Activated CD4-positive, alpha-beta memory T cell treated with anti-CD3 and anti-CD28 coated beads, Interleukin-2, amount 10 ng/mL, durations not matched to agents 7 days and 5 days (primary cell): ENCODE measurements around the gene TXNDC8. TPM values are rescaled to one million over a fixed set of nuclear protein-coding genes. Genes with fewer than 3 reads are reported as not detected.
"Not testable (repeated sequence)": the region's sequence is repeated elsewhere in the genome, so short reads cannot be mapped to it uniquely, and the experiment has no call there.

ENCODE experiments used
- CTCF ChIA-PET: fragments of 350-600 bp; sonication (Branson Sonifier 250); formaldehyde crosslinking; loops from one replicate; lab custom pipeline; 2021; ENCODE audit warnings: antibody characterized with exemption, inconsistent platforms; lab: Charles Lee
- POLR2A ChIA-PET: fragments of 350-600 bp; sonication (Branson Sonifier 250); formaldehyde crosslinking; loops from one replicate; lab custom pipeline; 2021; ENCODE audit warnings: antibody characterized with exemption; lab: Charles Lee
- DNase-seq: peaks from one replicate; pipeline ENCODE4 v3.0.0-alpha.2; 2020
- H3K27ac Mint-ChIP-seq: one replicate; pipeline ENCODE4 v1.8.0; 2021; ENCODE audit warnings: mild to moderate bottlenecking, mixed read lengths
- H3K27me3 Mint-ChIP-seq: one replicate; pipeline ENCODE4 v1.8.0; 2021; ENCODE audit warnings: mixed read lengths
- H3K36me3 Mint-ChIP-seq: one replicate; pipeline ENCODE4 v1.8.0; 2021; ENCODE audit warnings: low read depth, mixed read lengths
- H3K4me1 Mint-ChIP-seq: one replicate; pipeline ENCODE4 v1.8.0; 2021; ENCODE audit warnings: mixed read lengths
- H3K4me3 Mint-ChIP-seq: one replicate; pipeline ENCODE4 v1.8.0; 2021; ENCODE audit warnings: mild to moderate bottlenecking, mixed read lengths
- H3K9me3 Mint-ChIP-seq: one replicate; pipeline ENCODE4 v1.8.0; 2021; ENCODE audit warnings: mixed read lengths
- total RNA-seq, 2 experiments: library from RNA; stranded (reverse); gene quantifications; one replicate each; pipeline ENCODE4 v1.2.3, GENCODE V29; 2021

Gene TXNDC8
- total RNA-seq: not detected

DNA sequence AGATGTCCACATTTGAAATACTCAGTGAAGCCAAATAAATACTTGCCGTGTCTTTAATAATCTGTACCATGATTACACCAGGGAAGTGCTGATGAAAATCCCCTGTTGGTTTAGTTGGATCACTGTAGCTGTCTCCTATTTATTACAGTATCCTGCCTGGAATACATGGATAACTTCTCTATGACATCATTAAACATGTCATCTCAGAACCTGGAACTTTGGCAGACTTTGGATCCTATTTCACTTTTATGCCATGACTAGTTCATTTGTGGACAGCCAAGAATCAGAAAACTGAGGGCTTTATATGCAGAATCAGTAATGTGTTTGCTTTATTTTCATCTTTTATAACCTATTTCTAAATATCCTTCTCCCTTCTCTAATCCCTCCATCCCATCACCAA lies at the start of gene TXNDC8:
TSS of gene TXNDC8 (minus strand) at position 137 of the 400 bp plus-strand sequence.
- Mint-ChIP-seq H3K4me1 (no peaks in the 10 kb centered on the region), H3K27ac (no peak within 1 kb of the TSS), H3K4me3 (no peak within 1 kb of the TSS), H3K9me3 (no peaks in the 10 kb centered on the region), H3K36me3 (no peaks in the 10 kb centered on the region), H3K27me3 (peaks cover 1% of the 10 kb centered on the region)
- CTCF ChIA-PET: no interaction called here
- POLR2A ChIA-PET: no interaction called here
- DNase-seq: no peak

DNA sequence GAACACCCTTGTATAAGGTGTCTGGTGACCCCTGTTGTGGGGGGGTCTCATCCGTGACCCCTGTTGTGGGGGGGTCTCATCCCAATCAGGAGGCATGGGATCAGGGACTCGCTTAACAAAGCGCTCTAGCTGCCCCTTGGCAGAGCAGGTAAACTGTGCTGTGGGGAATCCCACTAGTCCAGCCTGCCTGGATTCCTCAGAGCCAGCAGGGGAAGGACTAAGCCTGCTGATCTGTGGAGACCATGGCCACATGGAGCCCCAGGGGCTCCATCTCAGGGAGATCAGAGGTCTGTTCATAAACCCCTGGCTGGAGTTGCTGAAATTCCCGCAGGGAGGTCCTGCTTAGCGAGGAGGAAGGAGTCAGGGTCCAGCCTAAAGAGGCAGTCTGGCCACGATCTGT lies 45.8 kb upstream of the TXNDC8 start:
- Mint-ChIP-seq H3K36me3 (no peaks in the 10 kb centered on the region), H3K27me3 (no peaks in the 10 kb centered on the region), H3K27ac (no peak overlapping the region), H3K4me3 (no peak overlapping the region), H3K9me3 (no peaks in the 10 kb centered on the region), H3K4me1 (no peaks in the 10 kb centered on the region)
- no peak for DNase-seq
- ChIA-PET POLR2A (no interaction called here), CTCF (no interaction called here)

DNA sequence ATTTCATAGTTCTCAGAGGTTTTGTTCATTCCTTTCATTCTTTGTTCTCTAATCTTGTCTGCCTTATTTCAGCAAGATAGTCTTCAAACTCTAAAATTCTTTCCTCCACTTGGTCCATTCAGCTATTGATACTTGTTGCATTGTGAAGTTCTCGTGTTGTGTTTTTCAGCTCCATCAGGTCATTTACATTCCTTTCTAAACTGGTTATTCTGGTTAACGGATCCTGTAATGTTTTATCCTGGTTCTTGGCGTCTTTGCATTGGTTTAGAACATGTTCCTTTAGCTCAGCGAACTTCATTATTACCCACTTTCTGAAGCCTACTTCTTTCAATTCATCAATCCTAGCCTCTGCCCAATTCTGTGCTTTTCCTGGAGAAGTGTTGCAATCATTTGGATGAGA lies 45.1 kb upstream of the TXNDC8 start:
- Mint-ChIP-seq H3K9me3 (no peaks in the 10 kb centered on the region), H3K36me3 (no peaks in the 10 kb centered on the region), H3K4me3 (no peak overlapping the region), H3K27ac (no peak overlapping the region), H3K27me3 (no peaks in the 10 kb centered on the region), H3K4me1 (no peaks in the 10 kb centered on the region)
- ChIA-PET CTCF (no interaction called here), POLR2A (no interaction called here)
- DNase-seq: no peak

DNA sequence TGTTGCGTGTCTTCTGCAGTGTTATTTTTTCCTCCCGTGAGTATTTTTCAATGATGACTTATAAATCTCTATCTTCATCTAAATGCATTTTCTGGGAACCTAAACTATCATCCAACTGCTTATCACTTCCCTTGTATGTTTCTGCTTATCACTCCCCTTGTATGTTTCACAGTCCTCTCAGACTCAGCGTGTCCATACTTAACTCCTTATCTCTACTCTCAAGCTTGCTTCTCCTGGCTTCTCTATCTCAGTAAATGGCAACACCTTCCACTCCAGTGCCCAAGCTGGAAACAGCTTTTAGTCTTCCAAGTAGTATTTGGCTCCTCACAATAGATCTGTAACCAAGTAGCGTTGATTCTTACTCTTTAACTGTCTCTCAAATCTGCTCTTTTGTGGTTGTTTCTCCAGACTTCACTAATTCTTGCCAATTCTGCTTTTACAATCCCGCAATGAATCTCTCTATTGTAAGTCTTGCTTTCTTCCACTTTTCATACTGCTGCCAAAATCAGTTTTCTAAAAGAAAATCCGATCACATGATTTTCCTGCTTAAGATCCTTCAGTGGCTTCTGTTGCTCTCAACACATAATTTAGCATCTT lies 33.8 kb upstream of the TXNDC8 start:
- POLR2A ChIA-PET: no interaction called here
- Mint-ChIP-seq H3K4me3 (no peak overlapping the region), H3K9me3 (no peaks in the 10 kb centered on the region), H3K36me3 (no peaks in the 10 kb centered on the region), H3K4me1 (no peaks in the 10 kb centered on the region), H3K27ac (no peak overlapping the region), H3K27me3 (no peaks in the 10 kb centered on the region)
- DNase-seq: no peak
- CTCF ChIA-PET: no interaction called here

DNA sequence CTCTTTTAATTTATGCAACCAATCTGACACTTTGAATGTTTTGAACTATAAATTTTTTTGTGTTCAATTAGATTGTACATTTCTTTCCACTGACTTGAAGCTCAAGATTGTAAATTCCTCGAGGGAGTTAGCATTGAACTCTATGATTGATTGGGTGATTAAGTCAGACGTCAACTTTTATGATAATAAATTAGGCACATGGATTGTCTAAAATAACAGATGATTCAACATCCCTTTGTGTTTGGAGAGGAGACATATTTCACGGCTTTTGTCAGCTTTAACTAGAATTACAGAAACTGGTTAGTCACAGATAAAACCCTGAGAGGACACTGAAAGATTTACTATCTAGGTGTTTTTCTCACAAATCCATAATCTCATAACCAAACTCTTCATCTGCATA lies 32.7 kb upstream of the TXNDC8 start:
- POLR2A ChIA-PET: no interaction called here
- H3K27ac Mint-ChIP-seq: no peak overlapping the region
- no peaks in the 10 kb centered on the region for H3K4me1 Mint-ChIP-seq
- no peak for DNase-seq
- H3K4me3 Mint-ChIP-seq: no peak overlapping the region
- CTCF ChIA-PET: no interaction called here
- no peaks in the 10 kb centered on the region for H3K36me3 Mint-ChIP-seq
- H3K27me3 Mint-ChIP-seq: no peaks in the 10 kb centered on the region
- no peaks in the 10 kb centered on the region for H3K9me3 Mint-ChIP-seq

DNA sequence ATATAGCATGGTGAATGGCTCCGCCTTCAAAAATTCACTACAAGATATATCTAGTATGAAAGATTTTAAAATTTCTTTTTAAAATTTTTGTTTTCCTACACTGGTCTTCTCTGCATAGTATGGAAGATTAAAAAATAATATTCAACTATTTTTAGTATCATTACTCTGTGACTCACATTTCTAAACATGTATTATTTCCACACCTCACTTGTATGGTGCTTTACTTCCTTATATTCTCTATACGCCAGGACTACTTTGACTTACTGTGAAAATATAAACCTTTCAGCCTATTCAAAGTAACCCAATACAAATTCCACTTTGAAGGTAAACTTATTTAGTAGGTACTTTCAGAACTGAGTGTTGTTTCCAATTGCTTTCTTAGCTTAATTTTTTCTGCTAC lies 26.8 kb upstream of the TXNDC8 start:
- DNase-seq: no peak
- H3K9me3 Mint-ChIP-seq: no peaks in the 10 kb centered on the region
- POLR2A ChIA-PET: no interaction called here
- H3K4me1 Mint-ChIP-seq: no peaks in the 10 kb centered on the region
- CTCF ChIA-PET: no interaction called here
- no peak overlapping the region for H3K4me3 Mint-ChIP-seq
- H3K27ac Mint-ChIP-seq: no peak overlapping the region
- no peaks in the 10 kb centered on the region for H3K36me3 Mint-ChIP-seq
- H3K27me3 Mint-ChIP-seq: no peaks in the 10 kb centered on the region

DNA sequence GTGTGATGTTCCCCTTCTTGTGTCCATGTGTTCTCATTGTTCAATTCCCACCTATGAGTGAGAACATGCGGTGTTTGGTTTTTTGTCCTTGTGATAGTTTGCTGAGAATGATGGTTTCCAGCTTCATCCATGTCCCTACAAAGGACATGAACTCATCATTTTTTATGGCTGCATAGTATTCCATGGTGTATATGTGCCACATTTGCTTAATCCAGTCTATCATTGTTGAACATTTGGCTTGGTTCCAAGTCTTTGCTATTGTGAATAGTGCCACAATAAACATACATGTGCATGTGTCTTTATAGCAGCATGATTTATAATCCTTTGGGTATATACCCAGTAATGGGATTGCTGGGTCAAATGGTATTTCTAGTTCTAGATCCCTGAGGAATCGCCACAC lies 21.3 kb upstream of the TXNDC8 start:
- H3K36me3 Mint-ChIP-seq, DNase-seq, H3K4me1 Mint-ChIP-seq, POLR2A ChIA-PET, CTCF ChIA-PET, H3K9me3 Mint-ChIP-seq, H3K27me3 Mint-ChIP-seq, H3K4me3 Mint-ChIP-seq, H3K27ac Mint-ChIP-seq: not testable (repeated sequence)

DNA sequence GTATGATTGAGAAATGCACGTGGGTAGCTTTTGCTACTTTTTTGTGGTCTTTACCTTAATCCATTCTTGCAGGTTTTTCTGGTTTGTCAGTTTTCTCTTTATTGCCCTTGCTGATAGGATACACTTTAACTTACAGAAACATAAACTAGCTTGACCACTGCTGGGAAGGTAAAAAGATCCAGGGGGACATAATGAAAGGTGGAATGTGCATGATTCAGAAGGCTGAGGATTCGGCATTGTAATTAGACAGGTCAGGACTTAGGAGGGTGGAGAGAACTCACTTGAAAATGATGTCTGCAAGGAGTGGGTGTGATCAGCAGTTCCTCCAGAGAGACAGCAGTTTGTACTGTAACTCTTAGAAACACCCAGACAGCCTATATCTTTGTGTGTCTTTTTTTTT lies 19.8 kb upstream of the TXNDC8 start:
- no peaks in the 10 kb centered on the region for H3K27me3 Mint-ChIP-seq
- H3K27ac Mint-ChIP-seq: no peak overlapping the region
- POLR2A ChIA-PET: no interaction called here
- H3K36me3 Mint-ChIP-seq: no peaks in the 10 kb centered on the region
- no peaks in the 10 kb centered on the region for H3K4me1 Mint-ChIP-seq
- CTCF ChIA-PET: no interaction called here
- DNase-seq: no peak
- H3K9me3 Mint-ChIP-seq: no peaks in the 10 kb centered on the region
- H3K4me3 Mint-ChIP-seq: no peak overlapping the region

DNA sequence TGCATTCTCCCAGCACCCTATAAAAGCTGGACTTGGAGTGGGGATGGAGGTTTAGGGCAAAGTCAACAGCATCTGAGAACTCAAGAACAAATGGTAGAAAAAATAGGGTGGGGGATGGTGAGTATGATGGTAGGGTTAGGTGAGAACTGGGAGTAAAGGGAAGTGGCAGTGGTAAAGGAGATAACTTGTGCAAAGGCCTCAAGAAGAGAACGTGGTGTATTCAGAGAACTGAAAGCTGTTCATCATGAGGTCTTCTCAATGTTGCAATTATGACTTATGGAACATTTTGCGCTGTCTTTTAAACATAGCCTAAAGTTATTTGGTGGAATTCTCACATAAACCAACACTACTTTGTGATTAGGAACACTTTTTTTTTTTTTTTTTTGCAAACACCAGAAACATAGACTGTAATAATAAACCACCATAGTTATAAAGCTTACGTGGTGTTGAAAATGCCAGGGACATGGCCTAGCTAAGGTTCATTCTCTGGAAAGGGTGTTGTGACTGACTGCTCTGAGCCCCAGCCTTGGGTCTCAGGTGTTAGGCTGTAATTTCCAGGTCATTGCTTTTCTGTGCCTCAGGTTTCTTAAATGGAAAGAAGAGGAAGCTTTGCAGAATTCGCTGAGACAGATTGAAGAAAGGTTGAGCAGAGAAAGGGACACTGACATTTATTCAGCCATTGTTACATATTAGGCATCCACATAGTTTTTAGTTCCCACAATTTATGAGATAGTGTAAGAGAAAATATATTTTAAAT lies 19.2 kb upstream of the TXNDC8 start:
- ChIA-PET POLR2A (no interaction called here), CTCF (no interaction called here)
- Mint-ChIP-seq H3K36me3 (no peaks in the 10 kb centered on the region), H3K4me3 (no peak overlapping the region), H3K4me1 (no peaks in the 10 kb centered on the region), H3K27ac (no peak overlapping the region), H3K27me3 (no peaks in the 10 kb centered on the region), H3K9me3 (no peaks in the 10 kb centered on the region)
- DNase-seq: no peak

DNA sequence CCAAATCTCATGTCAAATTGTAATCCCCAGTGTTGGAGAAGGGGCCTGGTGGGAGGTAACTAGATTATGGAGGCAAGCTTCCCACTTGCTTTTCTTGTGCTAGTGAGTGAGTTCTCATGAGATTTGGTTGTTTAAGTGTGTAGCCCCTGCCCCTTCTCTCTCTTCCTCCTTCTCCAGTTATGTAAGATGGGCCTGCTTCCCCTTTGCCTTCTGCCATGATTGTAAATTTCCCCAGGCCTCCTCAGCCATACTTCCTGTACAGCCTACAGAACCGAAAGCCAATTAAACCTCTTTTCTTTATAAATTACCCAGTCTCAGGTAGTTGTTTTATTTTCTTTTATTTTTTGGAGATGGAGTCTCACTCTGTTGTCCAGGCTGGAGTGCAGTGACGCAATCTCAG lies 18.2 kb upstream of the TXNDC8 start:
- CTCF ChIA-PET: no interaction called here
- Mint-ChIP-seq H3K4me3 (no peak overlapping the region), H3K36me3 (no peaks in the 10 kb centered on the region), H3K4me1 (no peaks in the 10 kb centered on the region), H3K27me3 (no peaks in the 10 kb centered on the region), H3K27ac (no peak overlapping the region), H3K9me3 (no peaks in the 10 kb centered on the region)
- no peak for DNase-seq
- POLR2A ChIA-PET: no interaction called here

DNA sequence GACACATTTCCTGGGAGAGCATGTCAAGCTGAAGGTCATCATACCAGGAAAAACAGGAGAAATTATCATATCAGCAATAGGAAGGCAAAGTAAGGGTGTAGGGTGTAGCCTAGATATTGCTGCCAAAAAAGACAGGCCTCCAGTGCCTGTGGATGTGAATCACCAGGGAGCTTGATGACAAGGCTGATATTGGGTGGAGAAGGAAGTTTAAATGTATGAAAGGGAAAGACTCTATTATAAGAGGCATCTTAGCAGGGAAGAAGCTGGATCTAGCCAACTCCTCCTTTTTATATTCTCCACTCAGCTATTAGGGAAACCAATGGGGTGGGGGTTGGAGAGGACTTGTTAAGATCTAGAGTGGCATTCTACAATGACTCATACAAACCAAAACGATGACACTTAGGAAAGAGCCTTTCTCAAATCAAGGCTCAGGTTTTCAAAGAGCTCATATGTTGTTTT lies 13.4 kb upstream of the TXNDC8 start:
- POLR2A ChIA-PET: no interaction called here
- Mint-ChIP-seq H3K27ac (no peak overlapping the region), H3K9me3 (no peaks in the 10 kb centered on the region), H3K36me3 (no peaks in the 10 kb centered on the region), H3K27me3 (no peaks in the 10 kb centered on the region), H3K4me3 (no peak overlapping the region), H3K4me1 (peaks cover 1% of the 10 kb centered on the region)
- no peak for DNase-seq
- CTCF ChIA-PET: no interaction called here

DNA sequence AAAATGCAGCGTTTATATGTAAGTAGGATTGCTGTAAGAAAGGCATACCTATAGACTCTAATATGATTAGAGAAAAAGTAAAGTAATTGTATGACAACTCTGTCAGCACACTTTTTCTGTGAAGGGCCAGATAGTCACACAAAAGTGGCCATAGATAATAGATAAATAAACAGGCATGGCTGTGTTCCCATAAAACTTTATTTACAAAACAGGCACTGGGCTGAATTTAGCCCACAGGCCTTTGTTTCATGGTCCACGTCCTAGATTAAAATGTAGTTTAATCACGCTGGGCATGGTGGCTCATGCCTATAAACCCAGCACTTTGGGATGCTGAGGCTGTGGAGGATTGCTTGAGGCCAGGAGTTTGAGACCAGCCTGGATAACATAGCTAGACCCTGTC lies 8.7 kb upstream of the TXNDC8 start:
- POLR2A ChIA-PET: no interaction called here

DNA sequence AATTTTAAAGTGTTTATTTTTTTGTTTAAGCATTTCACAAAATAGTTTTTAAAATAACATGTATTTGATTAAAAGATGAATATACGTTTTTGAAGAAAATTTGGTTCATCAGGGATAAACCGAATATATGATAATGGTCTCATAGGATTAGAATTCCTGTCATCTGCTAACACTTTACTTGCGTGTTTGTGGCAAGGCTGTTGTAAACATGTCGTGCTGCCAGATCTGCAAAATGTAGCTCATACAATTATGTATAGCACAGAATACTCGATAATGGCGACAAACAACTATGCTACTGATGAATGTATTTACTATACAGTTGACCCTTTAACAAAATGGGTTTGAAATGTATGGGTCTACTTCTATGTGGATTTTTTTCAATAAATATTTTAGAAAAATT lies 7.2 kb upstream of the TXNDC8 start:
- no peak for DNase-seq
- Mint-ChIP-seq H3K27me3 (no peaks in the 10 kb centered on the region), H3K9me3 (no peaks in the 10 kb centered on the region), H3K27ac (no peak overlapping the region), H3K4me1 (no peaks in the 10 kb centered on the region), H3K36me3 (no peaks in the 10 kb centered on the region), H3K4me3 (no peak overlapping the region)
- ChIA-PET CTCF (no interaction called here), POLR2A (no interaction called here)

More for the DNA sequence above, 8.7 kb upstream of the TXNDC8 start:
- Mint-ChIP-seq H3K27ac (no peak overlapping the region), H3K4me3 (no peak overlapping the region), H3K36me3 (no peaks in the 10 kb centered on the region), H3K27me3 (no peaks in the 10 kb centered on the region), H3K9me3 (no peaks in the 10 kb centered on the region), H3K4me1 (peaks cover 1% of the 10 kb centered on the region)
- no peak for DNase-seq
- CTCF ChIA-PET: no interaction called here

DNA sequence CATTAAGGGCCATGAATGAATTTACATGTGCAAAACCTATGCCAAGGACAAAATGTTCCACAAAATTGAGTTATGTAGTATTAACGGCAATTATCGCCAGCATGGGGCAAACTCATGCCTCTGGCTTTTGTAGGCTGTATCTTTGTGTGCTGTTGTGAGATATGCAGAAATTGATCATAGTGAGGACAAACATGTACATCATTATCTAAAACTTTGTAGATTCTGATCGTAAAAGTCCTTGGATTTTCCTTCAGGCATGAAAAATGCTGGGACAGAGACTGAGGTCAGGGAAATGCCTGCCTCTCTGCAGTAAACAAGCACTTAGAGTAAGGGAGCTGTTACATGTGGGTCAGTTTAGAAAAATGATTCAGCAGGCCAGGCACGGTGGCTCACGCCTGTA lies 5.9 kb upstream of the TXNDC8 start:
- no peak overlapping the region for H3K4me3 Mint-ChIP-seq

More for the DNA sequence above, 5.9 kb upstream of the TXNDC8 start:
- H3K27me3 Mint-ChIP-seq: no peaks in the 10 kb centered on the region
- H3K27ac Mint-ChIP-seq: no peak overlapping the region
- H3K36me3 Mint-ChIP-seq: no peaks in the 10 kb centered on the region
- ChIA-PET POLR2A (no interaction called here), CTCF (no interaction called here)
- no peaks in the 10 kb centered on the region for H3K9me3 Mint-ChIP-seq
- no peak for DNase-seq
- no peaks in the 10 kb centered on the region for H3K4me1 Mint-ChIP-seq
